Activated CD4-positive, alpha-beta T cell treated with anti-CD3 and anti-CD28 coated beads for 24 hours (primary cell): ENCODE measurements around the gene KRT81.
"Not testable (repeated sequence)": the region's sequence is repeated elsewhere in the genome, so short reads cannot be mapped to it uniquely, and the experiment has no call there.

Experiments
- DNase-seq, 2 donors: peaks; one replicate each; pipeline ENCODE4 v3.0.0-alpha.2; 2020; ENCODE audit warnings: low read depth in 2 of 2

KRT81 gene

DNA sequence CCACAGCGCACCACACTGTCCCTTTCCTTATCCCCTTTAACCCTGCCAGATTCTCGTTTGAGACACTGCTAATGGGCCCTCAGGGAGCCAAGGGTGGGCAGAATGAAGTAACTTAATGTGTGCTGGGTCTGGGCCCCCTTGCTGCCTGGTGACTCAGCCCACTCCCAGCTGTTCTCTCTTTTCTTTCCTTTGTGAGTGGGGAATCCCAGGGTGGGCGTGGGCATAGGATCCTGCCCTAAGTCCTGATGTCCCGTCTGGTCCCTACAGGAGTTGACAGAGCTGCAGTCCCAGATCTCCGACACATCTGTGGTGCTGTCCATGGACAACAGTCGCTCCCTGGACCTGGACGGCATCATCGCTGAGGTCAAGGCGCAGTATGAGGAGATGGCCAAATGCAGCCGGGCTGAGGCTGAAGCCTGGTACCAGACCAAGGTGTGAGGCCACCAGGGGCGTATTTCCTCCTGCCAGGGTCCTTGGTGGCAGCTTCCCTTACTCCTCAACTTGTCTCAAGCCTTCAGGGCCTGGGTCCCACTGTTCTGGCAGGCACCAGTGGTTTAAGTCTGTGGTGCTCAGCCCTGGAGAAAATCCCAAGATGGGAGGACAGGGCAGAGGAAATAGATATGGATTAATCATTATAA is 50.0 kb downstream of the KRT81 start:
- no peak for DNase-seq

DNA sequence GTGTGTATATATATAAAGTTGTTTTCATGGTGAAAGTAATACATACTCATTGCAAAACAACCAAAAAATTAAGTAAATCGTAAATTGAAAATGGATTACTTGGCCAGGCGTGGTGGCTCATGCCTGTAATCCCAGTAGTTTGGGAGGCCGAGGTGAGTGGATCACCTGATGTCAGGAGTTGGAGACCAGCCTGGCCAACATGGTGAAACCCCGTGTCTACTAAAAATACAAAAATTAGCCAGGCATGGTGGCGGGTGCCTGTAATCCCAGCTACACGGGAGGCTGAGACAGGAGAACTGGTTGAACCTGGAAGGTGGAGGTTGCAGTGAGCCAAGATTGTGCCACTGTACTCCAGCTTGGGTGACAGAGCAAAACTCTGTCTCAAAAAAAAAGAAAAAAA is 51.1 kb downstream of the KRT81 start:
- DNase-seq: not testable (repeated sequence)

DNA sequence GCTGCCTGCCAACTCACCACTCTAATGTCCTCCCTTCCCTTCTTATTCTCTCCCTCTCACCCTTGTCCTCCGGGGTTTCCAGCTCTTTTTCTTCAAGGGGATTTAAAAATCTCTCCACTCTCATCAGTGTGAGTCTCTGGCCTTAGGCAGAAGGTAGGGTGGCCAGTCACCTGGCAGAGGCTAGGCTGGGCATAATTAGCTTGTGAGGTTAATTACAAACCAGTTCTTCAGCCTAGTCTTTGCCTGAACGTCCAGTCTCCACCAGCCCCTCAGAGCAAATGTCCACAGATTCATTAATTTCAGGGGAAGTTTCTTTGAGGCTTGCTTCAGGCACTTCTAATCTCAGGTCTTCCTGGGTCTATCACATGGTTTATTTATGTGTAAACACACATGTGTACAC is 51.6 kb downstream of the KRT81 start:
- DNase-seq: no peak

DNA sequence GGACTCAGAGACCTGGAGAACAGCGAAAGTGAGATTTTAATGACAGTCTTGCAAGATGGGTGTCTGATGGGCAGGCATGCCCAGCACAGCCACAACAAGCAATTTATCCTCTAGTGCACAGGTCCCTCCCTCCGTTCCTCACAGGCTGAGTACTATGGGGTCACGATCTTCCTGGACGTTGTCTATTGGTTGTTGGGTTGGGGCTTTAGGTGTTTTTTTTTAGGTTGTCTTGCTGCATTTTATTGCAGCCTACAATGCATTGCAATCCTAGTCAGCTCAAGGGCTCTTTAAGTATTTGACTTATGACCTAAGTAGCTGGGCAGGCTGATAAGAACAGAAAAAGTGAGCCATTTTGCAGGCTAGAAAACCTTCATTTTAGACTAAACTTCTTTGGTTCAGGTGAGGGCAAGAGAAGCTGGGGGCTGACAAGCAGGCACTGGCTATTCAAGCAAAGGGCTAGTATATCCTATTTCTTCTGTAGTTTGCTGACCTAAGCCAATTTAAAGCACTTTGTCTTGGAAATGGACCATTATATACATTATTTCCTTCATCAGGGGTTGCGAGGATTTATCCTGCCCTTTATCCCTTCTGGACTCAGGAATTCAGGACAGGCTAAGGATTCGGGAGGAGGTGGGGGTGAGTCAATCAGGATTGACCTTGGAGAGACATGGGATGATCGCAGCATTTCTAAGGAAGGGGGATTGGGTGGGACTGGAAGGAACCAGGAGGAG is 52.3 kb downstream of the KRT81 start:
- no peak for DNase-seq

DNA sequence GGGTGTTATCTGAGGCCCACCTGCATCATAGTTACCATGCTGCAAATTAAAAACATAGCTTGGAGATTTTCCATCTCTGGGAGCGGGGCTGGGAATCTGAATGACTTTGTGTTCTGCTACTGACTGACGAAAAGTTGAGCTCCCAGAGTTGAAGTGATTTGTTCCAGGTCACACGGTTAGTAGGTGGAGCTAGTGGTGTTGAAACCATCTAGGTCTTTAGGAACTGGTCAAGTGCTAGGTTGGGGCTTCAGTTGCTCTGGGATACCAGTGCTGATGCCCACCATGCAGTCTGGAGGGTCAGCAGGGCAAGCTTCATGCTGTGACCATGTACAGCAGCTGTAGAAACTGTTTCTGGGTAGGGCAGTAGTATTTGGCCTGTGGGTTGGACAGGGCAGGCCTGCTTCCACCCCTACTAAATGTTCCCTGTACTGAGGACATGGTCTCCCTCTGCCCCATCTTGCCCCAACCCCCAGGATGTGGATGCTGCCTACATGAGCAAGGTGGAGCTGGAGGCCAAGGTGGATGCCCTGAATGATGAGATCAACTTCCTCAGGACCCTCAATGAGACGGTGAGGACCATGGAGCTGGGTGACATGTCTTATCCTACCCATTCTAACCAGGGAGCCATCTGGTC is 53.0 kb downstream of the KRT81 start:
- DNase-seq: no peak

DNA sequence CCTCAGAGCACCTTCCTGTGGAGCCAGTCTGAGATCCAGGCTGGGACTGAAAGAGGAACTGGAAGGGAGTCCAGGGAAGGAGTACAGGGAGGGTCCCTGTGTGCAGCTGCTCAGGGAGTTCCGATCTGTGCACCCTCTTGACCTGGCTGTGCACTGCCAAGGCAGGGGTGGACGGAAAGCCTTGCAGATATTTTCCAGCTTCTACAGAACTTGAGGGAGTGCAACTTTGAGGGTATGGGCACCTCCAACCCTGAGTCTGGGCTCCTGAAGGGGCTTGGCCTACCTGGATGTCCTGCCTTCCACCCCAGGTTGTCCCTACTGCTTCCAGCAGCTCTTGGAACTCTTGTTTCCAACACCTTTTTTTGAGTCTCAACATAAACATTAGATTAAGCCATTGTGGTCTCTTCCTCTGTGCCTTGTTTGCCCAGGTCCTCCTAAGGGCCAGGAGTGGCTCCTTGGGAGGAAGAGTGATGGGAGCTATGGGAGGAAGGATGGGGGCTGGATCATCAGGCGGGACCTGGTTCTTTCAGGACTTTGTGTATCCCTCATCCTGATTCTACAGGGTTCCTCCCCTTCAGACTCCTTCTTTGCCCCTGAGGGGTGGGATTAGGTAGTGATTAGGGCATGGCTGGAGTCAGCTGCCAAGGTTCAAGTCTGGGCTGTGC is 54.8 kb downstream of the KRT81 start:
- no peak for DNase-seq
